ENCODE results near the gene DPH3.

The DPH3 gene

DNA sequence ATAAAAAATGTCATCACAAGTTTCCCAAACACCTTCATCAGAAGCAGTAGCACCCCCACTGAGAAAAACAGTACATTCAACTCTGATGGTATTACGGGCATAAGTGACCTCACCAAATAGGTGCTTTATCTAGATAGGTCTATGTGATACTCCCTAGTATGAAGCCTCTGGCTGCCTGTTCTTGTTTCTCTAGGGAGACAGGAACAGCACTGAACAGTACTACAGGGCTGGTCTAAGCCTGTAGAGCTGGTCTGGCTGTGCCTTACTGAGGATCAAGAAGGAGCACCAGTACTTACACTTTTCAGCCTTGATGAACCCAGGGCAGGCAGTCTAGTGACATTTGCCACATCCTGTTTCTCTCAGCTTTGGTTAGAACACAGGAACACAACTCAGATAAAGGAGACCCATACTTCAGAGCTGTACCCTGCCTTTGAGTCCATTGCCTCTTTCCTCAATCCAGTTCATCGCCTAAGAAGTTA is 36.2 kb upstream of the DPH3 start:
- no peak overlapping the region for H3K27ac Mint-ChIP-seq
- intact Hi-C loops (cut with micrococcal nuclease) = no loop called here
- H3K27me3 Mint-ChIP-seq = no peaks in the 10 kb centered on the region
- H3K4me1 Mint-ChIP-seq (ENCODE audit: low read depth) = peaks cover 13% of the 10 kb centered on the region
- H3K9me3 Mint-ChIP-seq = no peaks in the 10 kb centered on the region
- H3K36me3 Mint-ChIP-seq (ENCODE audit: low read depth) = peaks cover 75% of the 10 kb centered on the region
- no peak overlapping the region for H3K4me3 Mint-ChIP-seq

DNA sequence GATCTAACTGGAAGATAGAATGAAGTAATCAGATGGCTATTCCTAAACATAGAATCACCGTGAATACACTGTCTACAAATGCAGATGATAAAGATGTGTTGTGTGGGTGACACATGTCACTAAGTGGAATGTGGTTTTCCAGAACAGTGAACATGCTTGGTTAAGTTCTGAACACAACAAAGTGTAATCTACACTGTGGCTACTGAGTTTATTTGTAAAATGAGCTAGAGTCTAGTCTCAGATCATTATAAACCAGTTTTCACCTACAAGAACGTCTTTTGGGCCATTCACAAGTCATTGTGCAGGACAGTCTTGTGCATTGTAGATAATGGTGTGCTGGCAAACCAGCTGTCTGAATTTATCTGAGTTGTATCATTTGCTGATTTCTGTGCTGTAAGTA is 35.6 kb upstream of the DPH3 start:
- H3K4me3 Mint-ChIP-seq = no peak overlapping the region
- intact Hi-C loops (cut with micrococcal nuclease) = no loop called here
- no peaks in the 10 kb centered on the region for H3K9me3 Mint-ChIP-seq
- H3K27me3 Mint-ChIP-seq = no peaks in the 10 kb centered on the region
- H3K36me3 Mint-ChIP-seq (ENCODE audit: low read depth) = peaks cover 76% of the 10 kb centered on the region
- no peak overlapping the region for H3K27ac Mint-ChIP-seq
- H3K4me1 Mint-ChIP-seq (ENCODE audit: low read depth) = peaks cover 19% of the 10 kb centered on the region

DNA sequence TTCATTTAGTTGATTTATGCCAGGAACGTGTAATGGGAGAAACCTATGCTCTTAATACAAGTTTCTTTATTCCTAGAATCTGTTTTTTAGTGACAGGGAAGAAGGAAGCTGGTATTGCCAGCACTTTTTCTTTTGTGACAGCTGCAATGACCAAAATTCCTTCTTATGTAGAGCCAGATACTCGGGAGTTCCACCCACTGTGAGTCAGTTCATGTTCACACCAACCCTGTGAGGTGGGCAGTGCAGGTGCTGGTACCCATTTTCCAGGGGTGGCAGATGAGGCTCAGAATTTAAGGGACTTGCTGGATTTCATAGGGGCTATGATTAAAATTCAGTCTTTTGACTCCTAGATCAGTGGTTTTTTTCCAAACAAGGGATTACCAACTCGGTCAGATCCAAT is 35.0 kb upstream of the DPH3 start:
- H3K27ac Mint-ChIP-seq = no peak overlapping the region
- no peak overlapping the region for H3K4me3 Mint-ChIP-seq
- H3K36me3 Mint-ChIP-seq (ENCODE audit: low read depth) = peaks cover 72% of the 10 kb centered on the region
- intact Hi-C loops (cut with micrococcal nuclease) = no loop called here
- H3K4me1 Mint-ChIP-seq (ENCODE audit: low read depth) = peaks cover 20% of the 10 kb centered on the region
- H3K9me3 Mint-ChIP-seq = no peaks in the 10 kb centered on the region
- no peaks in the 10 kb centered on the region for H3K27me3 Mint-ChIP-seq

DNA sequence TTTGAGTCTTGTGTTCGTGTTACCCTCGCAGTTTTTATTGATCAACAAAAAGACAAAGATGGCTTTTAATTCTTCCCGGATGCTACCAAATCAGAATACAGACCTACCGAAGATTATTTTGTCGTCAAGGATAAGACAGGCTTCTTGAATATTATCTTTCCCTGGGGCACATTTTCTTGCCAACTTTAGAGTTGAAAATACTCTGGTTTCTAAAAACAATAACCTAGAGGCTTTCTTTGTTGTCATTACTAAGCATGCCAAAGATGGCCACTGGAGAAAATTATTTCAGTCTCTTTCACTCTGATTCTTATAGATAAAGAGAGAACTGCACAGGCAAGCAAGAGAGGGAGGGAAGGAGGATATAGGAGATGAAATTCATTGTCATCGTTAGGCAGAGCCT is 34.1 kb upstream of the DPH3 start:
- Mint-ChIP-seq H3K27ac (no peak overlapping the region), H3K36me3 (ENCODE audit: low read depth) (peaks cover 69% of the 10 kb centered on the region), H3K4me3 (no peak overlapping the region), H3K9me3 (peaks cover 1% of the 10 kb centered on the region), H3K4me1 (ENCODE audit: low read depth) (peaks cover 20% of the 10 kb centered on the region), H3K27me3 (no peaks in the 10 kb centered on the region)
- intact Hi-C loops (cut with micrococcal nuclease) = no loop called here

DNA sequence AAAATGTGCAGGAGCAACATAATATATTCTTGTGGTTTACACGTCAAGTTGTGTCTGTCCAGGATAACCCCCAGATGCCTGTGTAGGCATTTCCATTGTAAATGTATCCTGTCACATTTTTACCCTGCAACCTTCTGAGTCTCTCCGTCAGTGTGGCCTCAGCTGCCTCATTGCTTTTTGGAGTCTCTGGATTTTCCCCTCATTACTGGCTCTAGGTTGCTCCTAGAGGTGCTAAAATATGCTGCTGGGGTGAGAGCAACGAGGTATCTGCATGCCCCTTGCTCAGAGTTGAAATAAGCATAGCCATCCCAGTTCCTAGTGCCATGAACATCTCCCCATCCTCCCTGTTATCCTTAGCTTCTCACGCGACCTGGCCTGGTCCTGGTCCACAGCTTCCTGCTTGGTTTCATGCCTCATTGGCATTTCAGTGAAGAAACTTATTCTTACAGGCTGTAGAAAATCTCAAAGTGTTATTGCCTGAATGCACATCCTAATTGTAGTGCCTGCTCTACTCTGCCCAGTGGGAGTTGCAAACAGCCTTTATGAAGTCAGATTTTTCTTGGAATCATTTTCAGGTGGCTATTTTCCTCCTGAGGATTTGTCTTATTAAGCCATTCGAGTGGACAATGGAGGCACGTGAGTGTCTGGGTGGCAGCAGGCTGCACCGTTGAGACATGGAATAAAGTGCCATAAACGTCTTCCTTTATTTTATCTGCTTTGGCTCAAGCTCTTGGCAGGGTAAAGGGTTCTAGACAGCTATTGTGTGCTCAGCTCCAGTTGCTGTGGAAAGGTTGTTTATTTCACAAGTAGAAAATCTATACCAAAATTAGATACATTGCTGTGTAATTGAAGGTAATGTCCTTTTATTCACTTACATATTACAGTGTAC is 33.5 kb upstream of the DPH3 start:
- peaks cover 18% of the 10 kb centered on the region for H3K4me1 Mint-ChIP-seq (ENCODE audit: low read depth)
- H3K4me3 Mint-ChIP-seq = no peak overlapping the region
- H3K9me3 Mint-ChIP-seq = peaks cover 7% of the 10 kb centered on the region
- H3K27me3 Mint-ChIP-seq = no peaks in the 10 kb centered on the region
- intact Hi-C loops (cut with micrococcal nuclease) = no loop called here
- H3K36me3 Mint-ChIP-seq (ENCODE audit: low read depth) = peaks cover 71% of the 10 kb centered on the region
- no peak overlapping the region for H3K27ac Mint-ChIP-seq

DNA sequence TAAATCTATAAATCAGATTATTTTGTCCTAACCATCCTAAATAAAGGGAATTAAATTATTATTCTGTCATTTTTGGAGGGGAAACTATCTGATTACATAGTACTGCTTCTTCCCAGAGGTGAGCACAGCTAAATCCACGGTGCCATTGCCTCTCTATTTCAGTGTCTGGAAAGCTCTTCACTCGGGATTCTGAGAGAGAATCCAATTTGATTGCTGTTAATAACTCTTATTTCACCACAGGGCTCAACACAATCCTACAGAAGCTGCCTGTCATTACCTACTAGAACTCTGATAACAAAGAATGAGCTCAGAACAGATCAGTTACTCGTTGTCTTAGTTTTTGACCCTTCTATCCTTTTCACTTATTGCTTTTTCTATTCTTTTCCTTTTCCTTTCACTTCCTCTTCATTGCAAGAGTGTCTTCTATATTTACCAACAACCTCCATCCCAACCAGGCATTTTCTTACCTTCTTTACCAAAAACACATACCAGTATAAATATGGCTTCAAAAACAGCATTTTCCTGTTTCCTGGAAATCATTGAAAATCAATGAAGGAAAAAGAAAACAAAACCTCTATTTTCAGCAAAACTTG is 30.7 kb upstream of the DPH3 start:
- Mint-ChIP-seq H3K36me3 (ENCODE audit: low read depth) (peaks cover 49% of the 10 kb centered on the region), H3K4me1 (ENCODE audit: low read depth) (peaks cover 18% of the 10 kb centered on the region), H3K27ac (no peak overlapping the region), H3K27me3 (no peaks in the 10 kb centered on the region), H3K4me3 (no peak overlapping the region), H3K9me3 (peaks cover 7% of the 10 kb centered on the region)
- intact Hi-C loops (cut with micrococcal nuclease) = no loop called here

DNA sequence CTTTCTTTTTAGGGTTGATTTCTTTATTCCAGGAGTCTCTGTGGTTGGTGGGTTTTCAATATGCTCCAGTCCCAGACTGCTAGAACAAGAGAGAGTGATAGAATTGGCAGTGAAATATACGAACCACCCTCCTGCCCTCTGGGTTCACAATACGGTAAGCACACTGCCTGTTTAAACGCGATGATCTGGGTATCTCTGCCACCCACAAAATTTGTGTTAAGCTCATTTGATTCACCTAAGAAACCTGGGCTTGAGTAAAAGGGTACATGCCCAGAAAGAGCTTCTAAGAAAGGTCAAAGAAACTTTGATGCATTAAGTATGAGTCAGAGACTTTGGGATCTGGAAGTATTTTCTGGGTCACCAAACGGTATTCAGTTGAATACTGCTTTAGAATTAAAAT is 30.1 kb upstream of the DPH3 start:
- Mint-ChIP-seq H3K4me3 (no peak overlapping the region), H3K4me1 (ENCODE audit: low read depth) (peaks cover 18% of the 10 kb centered on the region), H3K27me3 (no peaks in the 10 kb centered on the region), H3K9me3 (peaks cover 7% of the 10 kb centered on the region), H3K36me3 (ENCODE audit: low read depth) (peaks cover 50% of the 10 kb centered on the region), H3K27ac (no peak overlapping the region)
- intact Hi-C loops (cut with micrococcal nuclease) = no loop called here

DNA sequence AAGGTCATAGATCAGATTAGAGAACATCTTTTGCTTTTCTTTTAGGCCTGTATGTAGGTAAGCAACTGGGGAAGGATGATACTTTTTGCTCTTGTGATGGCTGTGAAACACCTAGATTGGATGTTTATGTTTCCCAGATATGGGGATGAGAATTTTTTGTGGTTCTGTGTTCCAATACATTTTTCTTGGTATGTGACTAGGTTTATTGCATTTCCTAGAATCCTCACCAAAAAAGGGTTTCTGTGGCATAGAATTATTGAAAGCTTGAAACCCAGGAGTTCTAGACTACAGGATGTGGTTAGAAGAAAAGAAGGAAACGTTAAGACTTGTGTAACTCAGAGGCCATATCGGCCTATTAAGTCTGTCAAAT is 26.1 kb upstream of the DPH3 start:
- H3K4me3 Mint-ChIP-seq = no peak overlapping the region
- intact Hi-C loops (cut with micrococcal nuclease) = loop anchor here (1.0 kb wide), 1 partner anchor 259 kb away; no protein-coding TSS in a partner anchor
- no peaks in the 10 kb centered on the region for H3K27me3 Mint-ChIP-seq
- H3K27ac Mint-ChIP-seq = peak overlapping the region; percentile 52
- H3K4me1 Mint-ChIP-seq (ENCODE audit: low read depth) = peaks cover 28% of the 10 kb centered on the region
- peaks cover 7% of the 10 kb centered on the region for H3K9me3 Mint-ChIP-seq
- peaks cover 30% of the 10 kb centered on the region for H3K36me3 Mint-ChIP-seq (ENCODE audit: low read depth)

DNA sequence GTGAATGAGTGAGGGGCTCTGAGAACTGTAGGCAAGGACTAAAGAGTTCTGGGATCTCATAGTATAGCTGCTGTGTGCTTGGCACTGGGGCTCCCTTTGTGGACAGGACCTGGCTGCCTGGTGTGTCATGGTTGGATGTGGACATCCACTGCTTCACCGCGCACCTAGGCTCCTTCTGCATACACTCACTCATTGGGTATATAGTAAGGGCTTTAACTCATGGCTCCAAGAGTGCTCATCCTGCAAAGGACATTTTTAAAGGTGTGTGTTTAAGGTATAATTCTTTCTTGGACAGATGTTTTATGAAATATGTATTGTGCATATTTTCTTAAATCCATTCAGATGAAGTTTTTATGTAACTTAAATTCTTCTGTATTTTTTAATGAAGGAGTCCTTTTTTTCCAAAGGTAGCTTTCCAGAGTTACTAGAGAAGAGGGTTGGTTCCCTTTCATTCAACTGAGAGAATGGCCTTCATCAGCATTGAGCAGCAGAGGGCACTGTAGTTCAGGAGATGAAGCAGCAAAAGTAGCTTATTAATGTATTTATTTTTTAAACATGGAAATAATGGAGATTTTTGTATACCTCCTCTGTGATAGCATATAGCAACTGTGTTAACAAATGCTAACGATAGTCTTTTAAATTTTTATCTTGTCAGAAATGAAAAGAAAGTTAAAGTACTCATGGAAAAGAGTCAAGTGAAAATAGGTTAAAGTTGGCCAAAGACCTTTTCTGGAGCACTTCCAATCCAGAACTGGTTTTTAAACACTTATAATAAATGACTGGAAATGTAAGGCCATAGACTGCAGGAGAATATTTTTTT is 25.5 kb upstream of the DPH3 start:
- Mint-ChIP-seq H3K9me3 (peaks cover 7% of the 10 kb centered on the region), H3K36me3 (ENCODE audit: low read depth) (peaks cover 26% of the 10 kb centered on the region), H3K4me1 (ENCODE audit: low read depth) (peaks cover 22% of the 10 kb centered on the region), H3K4me3 (no peak overlapping the region), H3K27me3 (no peaks in the 10 kb centered on the region), H3K27ac (peak overlapping the region; percentile 52)
- intact Hi-C loops (cut with micrococcal nuclease) = loop anchor here (1.0 kb wide), 1 partner anchor 260 kb away; no protein-coding TSS in a partner anchor

DNA sequence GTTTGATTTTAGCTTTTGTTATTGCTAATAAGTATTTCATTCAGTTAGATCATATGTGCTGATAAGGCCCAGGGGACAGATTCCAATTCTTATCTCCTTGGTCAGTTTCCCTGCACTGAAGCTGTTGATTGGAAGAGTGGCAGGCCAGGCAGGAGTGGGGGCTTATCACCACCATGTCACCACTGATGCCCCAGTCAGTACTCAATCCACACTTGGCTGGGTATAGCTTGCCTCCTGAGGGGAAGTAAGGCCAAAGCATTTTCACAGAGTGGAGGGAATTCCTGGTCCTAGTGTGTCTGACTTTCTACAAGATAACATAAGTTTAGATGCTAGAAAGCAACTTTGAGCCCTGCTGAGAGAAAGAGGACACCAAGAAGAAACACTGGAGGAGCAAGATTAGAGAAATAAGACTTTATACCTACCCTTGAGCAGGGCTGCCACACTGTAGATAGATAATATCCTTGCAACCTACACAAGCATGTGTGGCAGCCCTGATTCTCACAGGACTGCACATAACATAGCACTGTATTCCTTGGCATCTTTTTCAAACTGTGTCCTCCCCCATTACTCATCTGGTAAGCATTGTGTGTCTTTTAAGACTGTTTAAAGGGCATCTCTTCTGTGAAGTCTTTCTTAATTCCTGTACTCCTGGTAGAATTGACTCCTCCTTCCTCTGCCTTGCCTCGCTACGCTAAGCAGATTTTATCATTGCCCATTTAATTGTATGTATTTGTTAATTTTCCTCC is 24.6 kb upstream of the DPH3 start:
- no peak overlapping the region for H3K4me3 Mint-ChIP-seq
- H3K36me3 Mint-ChIP-seq (ENCODE audit: low read depth) = peaks cover 33% of the 10 kb centered on the region
- no peak overlapping the region for H3K27ac Mint-ChIP-seq
- intact Hi-C loops (cut with micrococcal nuclease) = loop anchor here (10.0 kb wide), 1 partner anchor 945 kb away; no protein-coding TSS in a partner anchor
- H3K27me3 Mint-ChIP-seq = no peaks in the 10 kb centered on the region
- H3K9me3 Mint-ChIP-seq = peaks cover 7% of the 10 kb centered on the region
- peaks cover 22% of the 10 kb centered on the region for H3K4me1 Mint-ChIP-seq (ENCODE audit: low read depth)

DNA sequence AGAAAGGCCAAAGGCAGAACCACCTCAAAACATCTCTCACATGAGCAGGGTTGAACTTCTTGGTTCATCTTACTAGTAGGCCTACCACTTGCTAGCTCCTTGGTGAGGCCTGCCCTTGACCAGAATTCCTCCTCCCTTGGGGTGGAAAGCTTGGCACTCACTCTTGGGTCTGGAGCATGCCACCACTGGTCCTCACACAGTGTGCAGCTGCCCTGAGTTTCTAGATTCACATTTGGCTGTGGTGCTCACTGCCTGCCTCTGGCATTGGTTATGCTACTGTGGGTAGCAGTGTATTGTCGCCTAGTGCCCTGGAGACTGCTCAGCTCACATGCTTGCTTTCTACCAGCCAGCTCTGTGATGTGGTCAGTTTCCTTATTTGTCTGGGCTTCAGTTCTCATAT is 23.9 kb upstream of the DPH3 start:
- Mint-ChIP-seq H3K9me3 (peaks cover 3% of the 10 kb centered on the region), H3K36me3 (ENCODE audit: low read depth) (peaks cover 30% of the 10 kb centered on the region), H3K27me3 (no peaks in the 10 kb centered on the region), H3K4me3 (no peak overlapping the region), H3K27ac (no peak overlapping the region), H3K4me1 (ENCODE audit: low read depth) (peaks cover 22% of the 10 kb centered on the region)
- intact Hi-C loops (cut with micrococcal nuclease) = loop anchor here (10.0 kb wide), 1 partner anchor 946 kb away; no protein-coding TSS in a partner anchor

DNA sequence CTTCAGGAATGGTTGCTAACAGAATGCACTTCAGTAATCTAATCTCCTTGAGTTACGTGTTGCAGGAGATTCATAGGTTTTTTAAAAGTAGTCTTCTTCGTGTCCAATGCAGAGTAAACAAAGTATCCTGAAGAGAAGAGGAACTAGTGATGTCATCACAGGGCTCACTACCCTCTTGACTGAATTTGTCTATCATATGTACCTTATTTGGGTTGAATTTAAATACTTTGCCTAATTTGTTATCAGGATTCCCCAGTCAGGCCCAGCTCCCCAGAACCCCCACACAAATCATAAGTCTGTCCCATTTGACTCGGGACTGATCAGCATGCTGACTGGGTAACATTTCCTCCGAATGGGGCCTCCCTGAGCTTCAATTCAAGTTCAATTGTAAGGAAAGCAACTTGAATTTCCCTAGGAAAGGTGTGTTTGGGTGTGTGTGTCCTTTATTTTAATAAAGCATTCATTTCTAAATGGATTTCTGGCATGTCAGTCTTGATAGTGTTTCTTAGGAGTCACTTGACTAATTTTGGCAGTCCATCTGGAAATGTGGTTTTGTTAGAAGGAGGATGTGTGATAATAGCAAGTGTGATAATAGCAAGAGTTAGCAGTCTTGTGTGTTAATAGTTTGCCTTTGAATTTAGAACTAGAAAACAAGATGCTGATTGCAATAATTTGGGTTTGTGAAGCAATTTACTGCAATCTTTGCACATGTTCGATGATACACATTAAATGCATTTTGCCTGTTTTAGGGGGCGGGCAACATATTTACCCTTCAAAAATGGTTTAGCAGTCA is 22.2 kb upstream of the DPH3 start:
- intact Hi-C loops (cut with micrococcal nuclease) = loop anchor here (10.0 kb wide), 1 partner anchor 948 kb away; no protein-coding TSS in a partner anchor
- peaks cover 22% of the 10 kb centered on the region for H3K4me1 Mint-ChIP-seq (ENCODE audit: low read depth)
- H3K27me3 Mint-ChIP-seq = no peaks in the 10 kb centered on the region
- no peaks in the 10 kb centered on the region for H3K9me3 Mint-ChIP-seq
- H3K4me3 Mint-ChIP-seq = no peak overlapping the region
- peaks cover 42% of the 10 kb centered on the region for H3K36me3 Mint-ChIP-seq (ENCODE audit: low read depth)
- peak overlapping the region; percentile 29 for H3K27ac Mint-ChIP-seq
